GOT3 (cell line): ENCODE results near the gene CISTR.
"Not testable (repeated sequence)": the region's sequence is repeated elsewhere in the genome, so short reads cannot be mapped to it uniquely, and the experiment has no call there.

ENCODE experiments used
- DNase-seq: peaks from one replicate; lab custom pipeline; 2025; ENCODE audit warnings: mixed read lengths; lab: John Stamatoyannopoulos, UW

Gene CISTR

GRCh38 chr12:53719649-53720048 lies 32.1 kb downstream of the CISTR start:
- no peak for DNase-seq

DNA sequence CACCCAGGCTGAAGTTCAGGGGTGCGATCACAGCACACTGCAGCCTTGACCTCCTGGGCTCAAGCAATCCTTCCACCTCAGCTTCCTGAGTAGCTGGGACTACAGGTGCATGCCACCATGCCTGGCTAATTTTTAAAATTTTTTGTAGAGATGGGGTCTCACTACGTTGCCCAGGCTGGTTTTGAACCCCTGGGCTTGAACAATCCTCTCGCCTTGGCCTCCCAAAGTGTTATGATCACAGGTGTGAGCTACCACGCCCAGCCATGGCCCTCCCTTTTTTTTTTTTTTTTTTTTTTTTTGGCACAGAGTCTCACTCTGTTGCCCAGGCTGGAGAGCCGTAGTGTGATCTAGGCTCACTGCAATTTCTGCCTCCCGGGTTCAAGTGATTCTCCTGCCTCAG lies 33.2 kb downstream of the CISTR start:
- not testable (repeated sequence) for DNase-seq

- no peak for DNase-seq
Measured at GRCh38 chr12:53717319-53717718, 34.5 kb downstream of the CISTR start.

DNA sequence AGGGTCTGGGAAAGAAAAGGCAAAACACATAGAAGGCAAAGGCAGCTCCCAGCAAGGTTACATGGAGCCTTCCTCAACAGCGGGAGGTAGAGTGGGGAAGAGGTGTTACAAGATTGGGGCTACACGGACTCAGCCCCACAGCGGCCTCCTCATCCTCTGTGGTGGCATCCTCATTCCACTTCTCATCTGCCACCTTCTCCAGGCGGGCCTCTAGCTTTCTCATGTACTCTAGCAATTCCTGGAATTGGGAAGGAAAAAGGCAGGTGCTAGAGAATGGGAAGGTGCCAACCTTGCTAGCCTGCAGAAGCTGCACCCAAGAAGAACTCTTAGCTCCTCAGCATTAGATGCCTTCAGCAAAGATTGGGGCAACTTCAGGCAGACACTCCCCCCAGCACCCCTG lies 37.8 kb downstream of the CISTR start:
- no peak for DNase-seq

GRCh38 chr12:53713516-53713915 lies 38.3 kb downstream of the CISTR start:
- no peak for DNase-seq

GRCh38 chr12:53712059-53712643 lies 39.6 kb downstream of the CISTR start:
- DNase-seq, result no peak

- DNase-seq, result no peak
Measured at GRCh38 chr12:53710091-53710490, 41.7 kb downstream of the CISTR start.

GRCh38 chr12:53709671-53710070 lies 42.1 kb downstream of the CISTR start:
- DNase-seq, result no peak

DNA sequence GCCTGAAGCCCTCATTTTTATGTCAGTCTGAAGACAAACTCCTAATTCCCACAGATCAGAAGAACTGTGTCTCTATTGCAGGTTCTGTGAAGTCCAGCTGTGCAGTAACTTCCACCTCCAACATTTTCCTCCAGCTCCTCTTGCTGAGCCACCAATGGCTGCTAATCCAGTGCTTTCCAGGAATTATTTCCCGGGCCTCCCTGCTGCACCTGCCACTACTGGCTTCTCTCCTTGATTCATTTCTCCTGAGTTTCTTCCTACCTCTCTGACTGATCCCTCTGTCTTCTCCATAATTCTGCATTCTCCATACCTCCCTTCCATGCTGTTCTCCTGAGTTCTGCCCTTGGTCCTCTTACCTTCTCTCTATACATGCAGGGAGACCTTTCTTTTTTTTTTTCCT lies 45.7 kb downstream of the CISTR start:
- no peak for DNase-seq

DNA sequence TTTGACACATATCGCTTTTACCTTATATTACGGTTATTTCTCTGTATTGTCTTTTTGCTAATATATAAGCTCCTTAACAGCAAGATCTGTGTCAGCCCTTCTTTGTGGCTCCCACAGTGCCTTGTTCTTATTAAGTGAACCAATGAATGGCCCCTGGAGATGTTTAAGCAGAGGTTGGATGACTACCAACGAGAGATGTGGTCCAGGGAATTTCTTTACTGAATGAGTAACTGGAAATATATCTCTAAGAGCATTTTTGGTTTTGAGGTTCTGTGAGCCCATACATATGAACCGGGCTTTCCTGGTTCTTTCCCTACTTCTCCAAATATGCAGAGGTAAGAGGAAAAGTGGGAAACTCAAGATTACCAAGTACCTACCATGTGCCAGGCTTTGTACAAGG lies 48.0 kb downstream of the CISTR start:
- no peak for DNase-seq

- DNase-seq, result peak; percentile 21
Measured at GRCh38 chr12:53701518-53702264, 50.1 kb downstream of the CISTR start.

- DNase-seq, result no peak
Measured at GRCh38 chr12:53700567-53700966, 51.2 kb downstream of the CISTR start.

- no peak for DNase-seq
Measured at GRCh38 chr12:53699678-53700025, 52.1 kb downstream of the CISTR start.

GRCh38 chr12:53698948-53699677 lies 52.7 kb downstream of the CISTR start:
- no peak for DNase-seq

- no peak for DNase-seq
Measured at GRCh38 chr12:53696655-53697331, 55.0 kb downstream of the CISTR start.
